Erythroblast (primary cell): Measurements from ENCODE around the gene NDFIP2.

Experiments used
- GATA1 ChIP-seq: IDR thresholded peaks from 2 replicates; pipeline ENCODE4 v1.6.1; 2011; ENCODE audit warnings: low read depth, mild to moderate bottlenecking, control low read depth, low read length, moderate library complexity
- POLR2A ChIP-seq: IDR thresholded peaks from 2 replicates; pipeline ENCODE4 v1.6.1; 2011; ENCODE audit warnings: mild to moderate bottlenecking, low read length

DNA sequence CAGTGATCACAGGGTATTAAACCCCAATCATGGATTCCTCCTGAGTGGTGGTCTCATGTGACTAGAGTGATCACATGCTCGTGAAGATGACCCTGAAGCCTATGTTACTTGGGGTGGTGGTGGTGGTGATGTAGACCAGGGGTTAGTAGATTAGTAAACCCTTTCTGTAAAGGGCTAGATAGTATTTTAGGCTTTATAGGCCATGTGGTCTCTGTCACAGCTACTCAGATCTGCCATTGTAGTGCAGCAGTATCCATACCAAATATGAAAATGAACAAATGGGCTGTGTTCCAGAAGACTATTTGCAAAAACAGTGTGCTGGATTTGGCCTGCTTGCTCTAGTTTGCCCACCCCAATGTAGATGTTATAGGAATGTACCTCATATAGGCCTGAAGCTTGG lies 9.4 kb downstream of the NDFIP2 start:
- TF ChIP-seq GATA1 (no peak), POLR2A (no peak)
